ENCODE data around the gene ZNF521. TPM values are rescaled to one million over a fixed set of nuclear protein-coding genes. Genes with fewer than 3 reads are reported as not detected.

ZNF521 gene
- total RNA-seq, 1 donor from 2014 or later: 2.0 TPM

DNA sequence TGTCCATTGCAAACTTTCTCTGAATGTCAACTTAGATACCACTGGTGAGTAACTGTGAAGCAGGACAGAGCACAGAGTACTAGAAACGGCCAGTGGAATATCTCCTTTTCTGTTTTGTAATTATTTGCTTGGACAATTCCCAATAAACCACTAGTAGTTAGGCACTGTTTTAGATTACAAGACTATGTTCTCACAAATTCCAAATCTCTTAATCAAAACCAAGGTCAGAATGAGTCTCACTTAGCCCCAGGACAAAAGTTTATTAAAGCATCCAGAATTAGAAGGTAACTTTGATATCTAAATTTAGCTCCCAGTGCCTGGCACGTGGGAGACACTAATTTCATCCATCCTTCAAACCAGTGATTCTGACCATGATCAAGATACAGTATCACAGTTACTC, 89.0 kb downstream of the ZNF521 start:
- no peak for DNase-seq (ENCODE audit: low read depth)
- H3K4me3 ChIP-seq (ENCODE audit: low read depth, low read length): no peak overlapping the region
- no peak for TF ChIP-seq CTCF (conservative IDR thresholded peaks at IDR 0.05; ENCODE audit: low read depth, low read length)

GRCh38 chr18:25261768-25262167, 90.2 kb downstream of the ZNF521 start:
- DNase-seq (ENCODE audit: low read depth): no peak
- no peak overlapping the region for H3K4me3 ChIP-seq (ENCODE audit: low read depth, low read length)
- TF ChIP-seq CTCF (conservative IDR thresholded peaks at IDR 0.05; ENCODE audit: low read depth, low read length): no peak

DNA sequence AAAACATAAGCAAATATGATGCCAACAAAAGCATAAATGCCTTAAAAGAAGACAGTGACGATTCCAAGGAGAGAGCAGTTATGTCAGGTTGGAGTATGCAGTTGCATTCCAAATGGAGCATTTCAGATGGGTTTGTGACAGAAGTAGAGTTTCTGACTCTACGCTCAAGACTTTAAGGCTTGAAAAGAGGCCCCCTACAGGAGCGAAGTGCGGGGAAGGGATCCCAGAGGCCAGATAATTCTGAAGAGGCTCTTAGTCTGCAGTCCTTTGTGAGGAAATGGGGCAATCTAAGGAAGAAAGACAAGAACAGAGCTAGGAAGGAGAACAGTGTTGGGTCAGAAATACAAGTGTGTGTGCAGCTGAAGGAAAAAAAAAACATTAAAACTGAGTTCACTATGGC, 95.5 kb downstream of the ZNF521 start:
- no peak for TF ChIP-seq CTCF (conservative IDR thresholded peaks at IDR 0.05; ENCODE audit: low read depth, low read length)
- DNase-seq (ENCODE audit: low read depth): no peak
- H3K4me3 ChIP-seq (ENCODE audit: low read depth, low read length): no peak overlapping the region

GRCh38 chr18:25253779-25254178, 98.2 kb downstream of the ZNF521 start:
- TF ChIP-seq CTCF (conservative IDR thresholded peaks at IDR 0.05; ENCODE audit: low read depth, low read length): no peak
- DNase-seq (ENCODE audit: low read depth): no peak
- H3K4me3 ChIP-seq (ENCODE audit: low read depth, low read length): no peak overlapping the region

DNA sequence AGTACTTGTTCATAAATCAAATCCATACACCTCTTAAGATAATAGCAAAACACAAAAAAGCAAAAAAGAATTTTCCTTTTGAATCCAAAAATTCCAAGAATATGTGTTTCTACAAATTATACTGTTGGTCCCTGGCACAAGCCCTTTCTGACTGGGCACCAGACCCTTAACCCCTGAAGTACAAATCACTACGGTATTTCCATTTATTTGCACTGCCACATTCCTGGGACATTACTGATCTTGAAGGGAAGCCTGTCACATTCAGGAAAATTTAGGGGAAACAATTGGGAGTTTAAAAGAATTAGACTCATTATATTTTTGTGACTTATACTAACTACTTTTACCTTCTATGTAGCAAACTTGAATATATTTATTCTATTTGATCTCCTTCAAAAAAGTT, 98.8 kb downstream of the ZNF521 start:
- DNase-seq (ENCODE audit: low read depth): no peak
- TF ChIP-seq CTCF (conservative IDR thresholded peaks at IDR 0.05; ENCODE audit: low read depth, low read length): no peak
- no peak overlapping the region for H3K4me3 ChIP-seq (ENCODE audit: low read depth, low read length)

- no peak overlapping the region for H3K4me3 ChIP-seq (ENCODE audit: low read depth, low read length)
- TF ChIP-seq CTCF (conservative IDR thresholded peaks at IDR 0.05; ENCODE audit: low read depth, low read length): no peak
- DNase-seq (ENCODE audit: low read depth): no peak
Observed at GRCh38 chr18:25251068-25251467, 100.9 kb downstream of the ZNF521 start.

GRCh38 chr18:25250474-25250851, 101.5 kb downstream of the ZNF521 start:
- no peak for TF ChIP-seq CTCF (conservative IDR thresholded peaks at IDR 0.05; ENCODE audit: low read depth, low read length)
- no peak overlapping the region for H3K4me3 ChIP-seq (ENCODE audit: low read depth, low read length)
- DNase-seq (ENCODE audit: low read depth): no peak

Data from epithelial cell of proximal tubule (primary cell).